Glomerular endothelial cell (primary cell): ENCODE results near the gene LFNG. TPM values are rescaled to one million over a fixed set of nuclear protein-coding genes. Genes with fewer than 3 reads are reported as not detected.
"Not testable (repeated sequence)": the region's sequence is repeated elsewhere in the genome, so short reads cannot be mapped to it uniquely, and the experiment has no call there.

ENCODE experiments used
- DNase-seq: peaks from one replicate; pipeline ENCODE4 v3.0.0-alpha.2; 2011; ENCODE audit warnings: low read depth, low spot score; ENCODE audit errors: extremely low read depth
- total RNA-seq: library from RNA; depleted of rRNA; stranded (reverse); fragments of >200 nt; gene quantifications from 2 replicates; pipeline ENCODE4 v1.2.3, GENCODE V29; 2015

Gene LFNG
- total RNA-seq, 1 donor from 2014 or later = 14.8 TPM

GRCh38 chr7:2542011-2542915, 22.7 kb downstream of the LFNG start:
- DNase-seq = no peak

GRCh38 chr7:2542916-2543871, 23.6 kb downstream of the LFNG start:
- no peak for DNase-seq

GRCh38 chr7:2544541-2545188, 25.1 kb downstream of the LFNG start:
- no peak for DNase-seq

DNA sequence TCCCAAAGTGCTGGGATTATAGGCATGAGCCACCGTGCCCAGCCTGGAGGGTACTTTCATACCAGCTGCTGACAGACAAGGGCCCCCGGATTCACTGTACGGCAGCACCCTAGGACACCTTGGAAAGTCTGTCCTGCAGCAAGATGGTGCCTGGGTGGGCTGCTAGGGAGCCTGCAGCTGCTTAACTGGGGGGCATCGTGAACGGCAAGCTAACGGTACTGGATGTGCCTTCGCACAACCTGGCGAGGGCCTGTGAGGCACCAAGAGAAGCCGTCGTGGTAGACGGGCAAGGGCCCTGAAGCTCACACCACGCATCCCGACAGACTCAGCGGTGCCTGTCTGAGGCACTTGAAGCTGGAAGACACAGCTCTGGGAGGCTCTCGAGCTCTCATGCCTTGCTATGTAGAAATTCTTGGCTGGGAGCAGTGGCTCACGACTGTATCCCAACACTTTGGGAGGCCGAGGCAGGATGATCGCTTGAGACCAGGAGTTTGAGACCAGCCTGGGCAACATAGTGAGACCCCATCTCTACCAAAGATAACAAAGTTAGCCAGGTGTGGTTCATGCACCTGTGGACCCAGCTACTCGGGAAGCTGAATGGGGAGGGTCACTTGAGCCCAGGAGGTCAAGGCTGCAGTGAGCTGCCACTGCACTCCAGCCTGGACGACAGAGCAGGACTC, 26.3 kb downstream of the LFNG start:
- no peak for DNase-seq

- DNase-seq = no peak
These were observed 27.4 kb downstream of the LFNG start for GRCh38 chr7:2546776-2547586.

DNA sequence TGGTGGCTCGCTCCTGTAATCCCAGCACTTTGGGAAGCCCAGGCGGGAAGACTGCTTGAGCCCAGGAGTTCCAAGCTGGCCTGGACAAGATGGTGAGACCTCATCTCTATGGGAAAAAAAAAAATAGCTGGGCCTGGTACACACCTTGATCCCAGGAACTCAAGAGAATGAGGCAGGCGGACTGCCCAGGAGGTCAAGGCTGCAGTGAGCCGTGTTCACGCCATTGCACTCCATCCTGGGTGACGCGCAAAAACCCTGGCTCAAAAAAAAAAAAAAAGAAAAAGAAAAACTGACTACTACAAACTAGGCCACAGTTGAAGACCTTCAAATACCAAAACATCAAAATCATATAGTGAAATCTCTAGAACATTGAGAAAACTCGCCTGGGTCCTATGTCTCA, 31.8 kb downstream of the LFNG start:
- no peak for DNase-seq

DNA sequence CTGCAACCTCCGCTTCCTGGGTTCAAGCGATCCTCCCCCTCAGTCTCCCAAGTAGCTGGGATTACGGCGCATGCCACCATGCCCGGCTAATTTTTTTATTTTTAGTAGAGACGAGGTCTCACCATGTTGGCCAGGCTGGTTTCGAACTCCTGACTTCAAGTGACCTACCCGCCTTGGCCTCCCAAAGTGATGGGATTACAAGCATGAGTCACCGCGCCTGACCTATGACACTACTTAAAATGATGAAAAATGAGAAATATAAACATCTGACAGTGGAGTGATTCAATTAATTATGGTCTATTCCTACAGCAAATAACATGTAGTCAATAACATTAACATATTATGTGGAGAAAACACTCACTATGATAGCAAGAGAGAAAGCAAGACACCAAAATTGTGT, 33.5 kb downstream of the LFNG start:
- no peak for DNase-seq

GRCh38 chr7:2553831-2554581, 34.4 kb downstream of the LFNG start:
- DNase-seq = no peak

GRCh38 chr7:2554661-2555111, 35.1 kb downstream of the LFNG start:
- no peak for DNase-seq

DNA sequence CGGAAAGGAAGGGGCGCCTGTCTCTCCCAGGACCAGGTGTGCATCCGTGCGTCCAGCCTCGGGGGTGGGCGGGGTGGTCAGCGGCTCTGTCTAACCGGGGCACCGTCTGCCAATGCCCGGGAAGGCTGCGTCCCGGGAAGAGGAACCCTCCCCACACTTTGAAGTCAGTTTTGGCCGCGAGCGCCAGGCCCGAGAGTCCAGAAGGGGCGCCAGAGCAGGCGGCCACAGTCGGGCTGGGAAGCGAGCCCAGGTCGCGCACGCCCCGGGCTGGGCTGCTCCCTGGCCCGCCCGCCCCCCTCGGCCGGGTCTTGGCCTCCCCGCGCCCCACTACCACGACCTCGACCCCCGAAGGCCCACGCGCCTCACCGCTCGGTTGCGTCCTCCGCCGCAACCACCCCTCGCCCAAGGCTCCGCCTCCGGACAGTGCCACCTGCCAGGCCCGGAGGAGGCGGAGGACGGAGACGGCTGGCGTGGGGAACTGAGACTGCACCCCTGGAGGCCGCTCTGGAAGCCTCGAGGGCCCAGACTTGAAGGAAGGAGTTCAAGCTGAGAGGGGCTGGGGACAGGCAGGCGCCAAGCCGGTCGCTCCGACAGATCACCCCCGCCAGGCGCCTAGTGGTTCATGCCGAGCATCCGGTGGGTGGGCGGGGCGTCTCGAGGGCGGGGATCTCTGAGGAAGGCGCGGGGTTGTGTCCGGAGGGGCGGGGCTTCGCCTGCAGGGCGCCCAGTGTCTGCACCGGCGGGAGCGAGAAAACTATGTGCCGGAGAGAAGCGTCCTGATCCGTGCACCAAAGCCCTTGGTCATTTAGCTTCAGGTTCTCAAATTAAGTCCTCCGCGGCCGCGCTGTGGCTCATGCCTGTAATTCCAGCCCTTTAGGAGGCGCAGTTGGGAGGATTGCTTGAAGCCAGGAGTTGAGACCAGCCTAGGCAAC, 35.8 kb downstream of the LFNG start, which contains the start of gene BRAT1:
Gene BRAT1 (minus strand): TSS at position 404 of the 932 bp plus-strand sequence. CDS start 1,093 bp downstream, outside the sequence.
- DNase-seq = peak; percentile 31

DNA sequence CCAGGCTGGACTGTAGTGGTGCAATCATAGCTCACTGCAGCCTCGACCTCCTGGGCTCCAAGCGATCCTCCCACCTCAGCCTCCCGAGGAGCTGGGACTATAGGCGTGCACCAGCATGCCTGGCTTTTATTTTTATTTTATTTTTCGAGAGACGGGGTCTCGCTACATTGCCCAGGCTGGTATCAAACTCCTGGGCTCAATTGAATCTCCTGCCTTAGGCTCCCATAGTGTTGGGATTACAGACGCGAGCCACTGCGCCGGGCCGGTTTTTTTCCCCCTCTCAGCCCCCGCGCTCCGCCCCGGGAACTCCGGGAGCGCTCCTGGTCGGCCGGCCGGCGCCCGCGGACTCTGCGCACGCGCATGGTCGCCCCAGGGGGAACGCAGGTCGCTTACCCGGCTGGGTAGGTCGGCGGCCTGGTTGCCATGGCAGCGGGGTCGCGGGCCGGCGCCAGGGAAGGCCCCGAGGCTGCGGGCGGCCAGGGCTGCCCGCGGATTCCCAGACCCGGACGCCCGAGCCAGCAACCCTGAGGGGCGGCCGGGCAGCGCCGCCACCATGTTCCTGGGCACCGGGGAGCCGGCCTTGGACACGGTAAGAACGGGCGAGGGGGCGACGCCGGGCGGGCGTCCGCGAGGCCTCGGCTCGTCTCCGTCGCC, 39.2 kb downstream of the LFNG start, which contains the start of gene IQCE:
Gene IQCE (plus strand): TSS at position 351 of the 654 bp plus-strand sequence. CDS start 203 bp downstream, at position 554.
- DNase-seq = no peak

GRCh38 chr7:2559283-2559950, 39.8 kb downstream of the LFNG start:
- DNase-seq = no peak

- DNase-seq = not testable (repeated sequence)
These were observed 44.4 kb downstream of the LFNG start for GRCh38 chr7:2563955-2564354.

DNA sequence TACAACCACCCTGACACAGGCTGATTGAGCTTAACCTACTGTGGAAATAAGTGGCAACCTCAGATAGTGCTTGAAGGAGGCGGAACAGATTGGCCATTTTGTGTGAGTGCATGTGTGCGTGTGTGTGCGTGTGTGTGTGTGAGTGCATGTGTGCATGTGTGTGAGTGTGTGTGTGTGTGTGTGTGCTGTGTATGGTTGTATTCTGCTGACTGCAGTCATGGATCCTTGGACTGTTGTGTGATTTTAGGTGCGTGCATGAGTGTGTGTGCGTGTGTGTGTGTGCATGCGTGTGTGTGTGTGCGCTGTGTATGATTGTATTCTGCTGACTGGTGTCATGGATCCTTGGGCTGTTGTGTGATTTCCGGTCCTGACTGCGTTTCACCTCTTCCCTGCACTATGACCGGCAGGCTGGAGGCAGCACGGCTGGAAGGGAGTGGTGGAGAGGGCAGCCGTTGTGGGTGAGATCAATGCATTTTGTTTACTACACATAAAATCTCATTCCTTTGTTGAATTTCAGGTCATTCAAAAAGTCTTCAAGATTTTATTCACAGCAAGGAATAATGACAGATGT, 45.5 kb downstream of the LFNG start:
- no peak for DNase-seq

DNA sequence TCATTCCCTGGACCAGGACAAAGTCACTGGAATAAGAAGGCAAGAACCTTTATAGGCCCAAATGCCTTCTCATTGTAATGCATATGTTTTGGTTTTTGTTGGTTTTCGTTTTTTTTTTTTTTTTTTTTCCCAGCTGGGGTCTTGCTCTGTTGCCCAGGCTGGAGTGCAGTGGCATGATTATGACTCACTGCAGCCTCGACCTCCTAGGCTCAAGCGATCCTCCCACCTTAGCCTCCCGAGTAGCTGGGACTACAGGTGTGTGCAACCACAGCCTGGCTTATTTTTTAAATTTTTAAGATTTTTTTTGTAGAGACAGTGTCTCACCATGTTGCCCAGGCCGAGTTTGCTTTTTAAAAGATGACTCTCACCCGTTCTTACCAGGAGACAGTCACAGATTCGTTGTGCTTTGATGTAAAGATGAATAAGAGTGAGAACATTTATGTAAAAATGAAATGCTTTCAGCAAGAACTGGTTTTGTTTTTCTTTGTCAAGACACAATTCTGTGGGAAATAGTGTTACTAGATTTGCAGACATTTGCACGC, 46.8 kb downstream of the LFNG start:
- no peak for DNase-seq
